Neuronal stem cell (in vitro differentiated cells): Measurements from ENCODE around the gene ITPA.
A peak's percentile ranks its signal among the peaks of the same experiment; 100 is the strongest.

ENCODE experiments used
- DNase-seq: peaks from one replicate; pipeline ENCODE4 v3.0.0-alpha.2; 2013; ENCODE audit warnings: low spot score
- H2AFZ ChIP-seq: one replicate; pipeline ENCODE4 v1.6.1; 2013; ENCODE audit warnings: mild to moderate bottlenecking, low read length, inconsistent platforms
- H2AK5ac ChIP-seq: 2 replicates; pipeline ENCODE4 v1.6.1; 2013; ENCODE audit warnings: low read depth, mild to moderate bottlenecking, inconsistent platforms, low read length, moderate library complexity, mixed read lengths
- H2BK120ac ChIP-seq: 2 replicates; pipeline ENCODE4 v1.6.1; 2013; ENCODE audit warnings: low read depth, mild to moderate bottlenecking, inconsistent platforms, low read length, moderate library complexity, mixed read lengths
- H2BK12ac ChIP-seq: one replicate; pipeline ENCODE4 v1.6.1; 2013; ENCODE audit warnings: low read length, inconsistent platforms
- H2BK15ac ChIP-seq: 2 replicates; pipeline ENCODE4 v1.6.1; 2013; ENCODE audit warnings: mild to moderate bottlenecking, low read length, inconsistent platforms, mixed read lengths
- H2BK5ac ChIP-seq: one replicate; pipeline ENCODE4 v1.6.1; 2013; ENCODE audit warnings: inconsistent platforms, mild to moderate bottlenecking, low read length, moderate library complexity
- H3K14ac ChIP-seq: one replicate; pipeline ENCODE4 v1.6.1; 2013; ENCODE audit warnings: low read length, inconsistent platforms
- H3K18ac ChIP-seq: 2 replicates; pipeline ENCODE4 v1.6.1; 2013; ENCODE audit warnings: low read length, inconsistent platforms
- H3K23ac ChIP-seq: 2 replicates; pipeline ENCODE4 v1.6.1; 2013; ENCODE audit warnings: low read depth, mild to moderate bottlenecking, mixed read lengths, low read length, inconsistent platforms; ENCODE audit not compliant: poor library complexity
- H3K27ac ChIP-seq: replicated peaks from 3 replicates; pipeline ENCODE4 v1.5.1; 2013; ENCODE audit warnings: low read length, inconsistent platforms
- H3K27me3 ChIP-seq, 3 experiments: 2 replicates each; pipeline ENCODE4 v1.6.1; 2013; ENCODE audit warnings: low read length in 3 of 3, mild to moderate bottlenecking in 2 of 3, inconsistent platforms in 1 of 3, low read depth in 1 of 3, mixed read lengths in 1 of 3, moderate library complexity in 1 of 3; ENCODE audit not compliant: control insufficient read depth in 3 of 3, insufficient read depth in 3 of 3
- H3K36me3 ChIP-seq, 2 donors: replicated peaks in 1 of 2; 2 replicates each; pipeline ENCODE4 v1.6.1; 2013; ENCODE audit warnings: low read length in 2 of 2; ENCODE audit not compliant: control insufficient read depth in 2 of 2, insufficient read depth in 2 of 2
- H3K4ac ChIP-seq: 2 replicates; pipeline ENCODE4 v1.6.1; 2013; ENCODE audit warnings: inconsistent platforms, mild to moderate bottlenecking, low read length, moderate library complexity
- H3K4me1 ChIP-seq, 2 donors: 1 replicate in 1 of 2; 2 replicates in 1 of 2; pipeline ENCODE4 v1.6.1; 2013; ENCODE audit warnings: low read length in 2 of 2, low read depth in 1 of 2; ENCODE audit not compliant: control insufficient read depth in 2 of 2, insufficient read depth in 1 of 2
- H3K4me2 ChIP-seq: one replicate; pipeline ENCODE4 v1.6.1; 2013; ENCODE audit warnings: mild to moderate bottlenecking, low read length, inconsistent platforms; ENCODE audit not compliant: insufficient read depth, poor library complexity, severe bottlenecking
- H3K4me3 ChIP-seq, 2 donors: 2 replicates each; pipeline ENCODE4 v1.5.1; 2013; ENCODE audit warnings: low read length in 2 of 2, mild to moderate bottlenecking in 2 of 2, inconsistent platforms in 1 of 2, moderate library complexity in 1 of 2
- H3K79me1 ChIP-seq: one replicate; pipeline ENCODE4 v1.6.1; 2013; ENCODE audit warnings: low read depth, mild to moderate bottlenecking, inconsistent platforms, low read length, moderate library complexity
- H3K9ac ChIP-seq: one replicate; pipeline ENCODE4 v1.6.1; 2013; ENCODE audit warnings: mild to moderate bottlenecking, low read depth, low read length, inconsistent platforms; ENCODE audit not compliant: poor library complexity
- H3K9me3 ChIP-seq, 2 donors: replicated peaks in 1 of 2; 2 replicates each; pipeline versions ENCODE3 to v1.6.1; 2013; ENCODE audit warnings: low read length in 2 of 2, mild to moderate bottlenecking in 2 of 2, inconsistent platforms in 1 of 2, low read depth in 1 of 2, mixed read lengths in 1 of 2, moderate library complexity in 1 of 2; ENCODE audit not compliant: control insufficient read depth in 2 of 2, insufficient read depth in 1 of 2
- H4K8ac ChIP-seq: one replicate; pipeline ENCODE4 v1.6.1; 2013; ENCODE audit warnings: low read depth, mild to moderate bottlenecking, inconsistent platforms, low read length, moderate library complexity
- H4K91ac ChIP-seq: one replicate; pipeline ENCODE4 v1.6.1; 2013; ENCODE audit warnings: low read length, low read depth, mild to moderate bottlenecking, inconsistent platforms; ENCODE audit not compliant: poor library complexity
- WGBS, 2 donors: extraction: QIAGEN DNeasy Blood & Tissue Kit; methylation state at CpG; one replicate each; pipeline ENCODE4 v1.1.7; 2013; ENCODE audit warnings: missing lambda C conversion rate in 2 of 2, mixed read lengths in 1 of 2; ENCODE audit not compliant: insufficient read length in 2 of 2, insufficient replicate concordance in 1 of 2; ENCODE audit errors: extremely low coverage in 2 of 2; 5-methylcytosine and 5-hydroxymethylcytosine counted together

The ITPA gene

DNA sequence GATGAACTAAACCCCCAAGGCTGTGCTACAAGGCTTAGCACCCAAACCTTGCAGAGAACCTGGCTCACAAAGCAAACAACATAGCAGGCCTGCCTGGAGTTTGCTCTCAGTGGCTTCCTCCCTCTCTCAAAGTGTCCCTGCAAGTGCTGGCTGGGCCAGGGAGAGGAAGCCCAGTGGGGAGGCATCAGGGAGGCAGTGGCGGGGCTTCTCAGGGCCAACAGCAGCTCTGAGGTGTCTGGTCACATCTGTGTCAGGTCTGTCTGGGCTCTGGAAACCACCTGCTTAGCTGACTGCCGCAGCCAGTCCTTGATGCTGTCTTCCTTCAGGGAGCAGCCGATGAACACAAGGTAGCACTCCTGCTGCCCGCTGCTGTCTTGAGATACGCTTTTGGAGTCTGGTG, 46.4 kb downstream of the ITPA start:
- peak overlapping the region; percentile 25 for H3K23ac ChIP-seq
- H3K36me3 ChIP-seq, result peaks cover 13 to 61% of the 10 kb centered on the region in 2 donors
- no peak overlapping the region for H4K91ac ChIP-seq
- H2AK5ac ChIP-seq, result no peak overlapping the region
- H4K8ac ChIP-seq, result no peak overlapping the region
- WGBS, 2 donors, result no CpG with 5 or more reads among the region's 5 CpGs
- no peak overlapping the region for H3K4me2 ChIP-seq
- H2BK5ac ChIP-seq, result no peak overlapping the region
- no peak overlapping the region for H2BK120ac ChIP-seq
- no peaks in the 10 kb centered on the region for H3K79me1 ChIP-seq
- no peak for DNase-seq
- H3K18ac ChIP-seq, result no peak overlapping the region
- no peak overlapping the region for H3K27ac ChIP-seq
- H2BK15ac ChIP-seq, result no peak overlapping the region
- H3K4me3 ChIP-seq, result no peak overlapping the region
- no peaks in the 10 kb centered on the region for H3K4me1 ChIP-seq
- no peak overlapping the region for H3K9ac ChIP-seq
- no peak overlapping the region for H2AFZ ChIP-seq
- no peaks in the 10 kb centered on the region for H3K27me3 ChIP-seq
- no peaks in the 10 kb centered on the region for H3K9me3 ChIP-seq
- no peak overlapping the region for H3K4ac ChIP-seq
- no peak overlapping the region for H2BK12ac ChIP-seq
- no peak overlapping the region for H3K14ac ChIP-seq

GRCh38 chr20:3258429-3258828, 49.1 kb downstream of the ITPA start:
- no peaks in the 10 kb centered on the region for H3K4me1 ChIP-seq
- no peak overlapping the region for H3K4me3 ChIP-seq
- no peak overlapping the region for H2AFZ ChIP-seq
- DNase-seq, result no peak
- no peaks in the 10 kb centered on the region for H3K27me3 ChIP-seq
- H3K4ac ChIP-seq, result no peak overlapping the region
- no peak overlapping the region for H4K8ac ChIP-seq
- no peak overlapping the region for H3K27ac ChIP-seq
- no peak overlapping the region for H2BK5ac ChIP-seq
- no peaks in the 10 kb centered on the region for H3K79me1 ChIP-seq
- H4K91ac ChIP-seq, result no peak overlapping the region
- H3K9me3 ChIP-seq, result no peaks in the 10 kb centered on the region
- H2BK12ac ChIP-seq, result no peak overlapping the region
- H3K36me3 ChIP-seq, result peaks cover 9 to 59% of the 10 kb centered on the region in 2 donors
- no peak overlapping the region for H3K4me2 ChIP-seq
- no peak overlapping the region for H2BK15ac ChIP-seq
- H3K14ac ChIP-seq, result no peak overlapping the region
- H2AK5ac ChIP-seq, result no peak overlapping the region
- H3K9ac ChIP-seq, result no peak overlapping the region
- H3K23ac ChIP-seq, result no peak overlapping the region
- H2BK120ac ChIP-seq, result no peak overlapping the region
- H3K18ac ChIP-seq, result no peak overlapping the region
- no CpG with 5 or more reads among the region's 5 CpGs for WGBS, 2 donors

- Histone ChIP-seq H3K4ac (no peak overlapping the region), H3K4me2 (no peak overlapping the region), H3K9ac (no peak overlapping the region), H3K79me1 (no peaks in the 10 kb centered on the region), H2AK5ac (no peak overlapping the region), H4K8ac (no peak overlapping the region), H3K36me3 (peaks cover 4 to 48% of the 10 kb centered on the region in 2 donors), H2BK5ac (no peak overlapping the region), H3K27me3 (no peaks in the 10 kb centered on the region), H2AFZ (no peak overlapping the region), H2BK12ac (no peak overlapping the region), H2BK120ac (no peak overlapping the region), H3K4me3 (no peak overlapping the region), H3K27ac (no peak overlapping the region), H4K91ac (no peak overlapping the region), H3K23ac (no peak overlapping the region), H3K4me1 (no peaks in the 10 kb centered on the region), H3K14ac (no peak overlapping the region), H3K9me3 (no peaks in the 10 kb centered on the region), H2BK15ac (no peak overlapping the region), H3K18ac (no peak overlapping the region)
- no peak for DNase-seq
Observed at GRCh38 chr20:3262566-3262965, 53.3 kb downstream of the ITPA start.

- H3K4me1 ChIP-seq, result no peaks in the 10 kb centered on the region
- H3K18ac ChIP-seq, result no peak overlapping the region
- H4K91ac ChIP-seq, result no peak overlapping the region
- H2BK120ac ChIP-seq, result no peak overlapping the region
- WGBS, 2 donors, result no CpG with 5 or more reads among the region's 4 CpGs
- peaks cover 2 to 38% of the 10 kb centered on the region in 2 donors for H3K36me3 ChIP-seq
- no peak overlapping the region for H3K27ac ChIP-seq
- no peak overlapping the region for H2BK12ac ChIP-seq
- H2BK5ac ChIP-seq, result no peak overlapping the region
- H3K9me3 ChIP-seq, result no peaks in the 10 kb centered on the region
- H2AK5ac ChIP-seq, result no peak overlapping the region
- H3K4ac ChIP-seq, result no peak overlapping the region
- no peak overlapping the region for H3K9ac ChIP-seq
- no peaks in the 10 kb centered on the region for H3K79me1 ChIP-seq
- no peak overlapping the region for H3K14ac ChIP-seq
- H3K23ac ChIP-seq, result no peak overlapping the region
- H3K4me3 ChIP-seq, result no peak overlapping the region
- no peak overlapping the region for H2BK15ac ChIP-seq
- H2AFZ ChIP-seq, result no peak overlapping the region
- no peak overlapping the region for H3K4me2 ChIP-seq
- DNase-seq, result no peak
- H3K27me3 ChIP-seq, result no peaks in the 10 kb centered on the region
- H4K8ac ChIP-seq, result no peak overlapping the region
Observed at GRCh38 chr20:3270051-3270450, 60.8 kb downstream of the ITPA start.
